ENCODE measurements around the gene PTPRA.

PTPRA gene

GRCh38 chr20:2883726-2884637, 10.7 kb downstream of the PTPRA start:
- no peak for DNase-seq (ENCODE audit: low spot score)
- ChIA-PET CTCF (interaction anchor here (0.5 kb wide), 1 partner anchor 34 kb away, joined by 3 read pairs; no protein-coding TSS in a partner anchor), POLR2A (ENCODE audit: low non-redundant PET) (no interaction called here)
- TF ChIP-seq, protein P1, sequence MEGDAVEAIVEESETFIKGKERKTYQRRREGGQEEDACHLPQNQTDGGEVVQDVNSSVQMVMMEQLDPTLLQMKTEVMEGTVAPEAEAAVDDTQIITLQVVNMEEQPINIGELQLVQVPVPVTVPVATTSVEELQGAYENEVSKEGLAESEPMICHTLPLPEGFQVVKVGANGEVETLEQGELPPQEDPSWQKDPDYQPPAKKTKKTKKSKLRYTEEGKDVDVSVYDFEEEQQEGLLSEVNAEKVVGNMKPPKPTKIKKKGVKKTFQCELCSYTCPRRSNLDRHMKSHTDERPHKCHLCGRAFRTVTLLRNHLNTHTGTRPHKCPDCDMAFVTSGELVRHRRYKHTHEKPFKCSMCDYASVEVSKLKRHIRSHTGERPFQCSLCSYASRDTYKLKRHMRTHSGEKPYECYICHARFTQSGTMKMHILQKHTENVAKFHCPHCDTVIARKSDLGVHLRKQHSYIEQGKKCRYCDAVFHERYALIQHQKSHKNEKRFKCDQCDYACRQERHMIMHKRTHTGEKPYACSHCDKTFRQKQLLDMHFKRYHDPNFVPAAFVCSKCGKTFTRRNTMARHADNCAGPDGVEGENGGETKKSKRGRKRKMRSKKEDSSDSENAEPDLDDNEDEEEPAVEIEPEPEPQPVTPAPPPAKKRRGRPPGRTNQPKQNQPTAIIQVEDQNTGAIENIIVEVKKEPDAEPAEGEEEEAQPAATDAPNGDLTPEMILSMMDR (conservative IDR thresholded peaks at IDR 0.05; ENCODE audit: low read depth): no peak
- no peak overlapping the region for H3K27ac ChIP-seq

DNA sequence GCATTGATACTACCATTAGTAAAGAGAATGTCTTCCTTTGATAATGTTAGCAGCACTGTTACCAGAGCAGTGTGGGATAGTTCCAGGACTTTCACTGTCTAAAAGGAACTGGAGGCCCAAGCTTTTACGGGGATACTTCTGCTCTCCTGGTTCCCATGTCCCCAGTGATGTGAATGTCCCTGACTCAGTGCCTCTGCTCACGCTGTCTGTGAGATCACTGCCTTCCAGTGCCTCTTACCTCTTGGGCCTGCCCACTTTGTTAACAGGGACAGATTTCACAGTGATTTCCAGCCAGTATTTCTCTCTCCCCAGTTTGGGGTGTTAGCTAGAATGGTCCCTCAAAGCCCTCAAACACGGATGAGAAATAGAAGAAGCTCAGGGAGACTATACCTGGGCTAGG, 14.4 kb downstream of the PTPRA start:
- no peak for DNase-seq (ENCODE audit: low spot score)
- H3K27ac ChIP-seq: no peak overlapping the region
- POLR2A ChIA-PET (ENCODE audit: low non-redundant PET): no interaction called here
- CTCF ChIA-PET: no interaction called here
- TF ChIP-seq, protein P1 (conservative IDR thresholded peaks at IDR 0.05; ENCODE audit: low read depth): no peak

DNA sequence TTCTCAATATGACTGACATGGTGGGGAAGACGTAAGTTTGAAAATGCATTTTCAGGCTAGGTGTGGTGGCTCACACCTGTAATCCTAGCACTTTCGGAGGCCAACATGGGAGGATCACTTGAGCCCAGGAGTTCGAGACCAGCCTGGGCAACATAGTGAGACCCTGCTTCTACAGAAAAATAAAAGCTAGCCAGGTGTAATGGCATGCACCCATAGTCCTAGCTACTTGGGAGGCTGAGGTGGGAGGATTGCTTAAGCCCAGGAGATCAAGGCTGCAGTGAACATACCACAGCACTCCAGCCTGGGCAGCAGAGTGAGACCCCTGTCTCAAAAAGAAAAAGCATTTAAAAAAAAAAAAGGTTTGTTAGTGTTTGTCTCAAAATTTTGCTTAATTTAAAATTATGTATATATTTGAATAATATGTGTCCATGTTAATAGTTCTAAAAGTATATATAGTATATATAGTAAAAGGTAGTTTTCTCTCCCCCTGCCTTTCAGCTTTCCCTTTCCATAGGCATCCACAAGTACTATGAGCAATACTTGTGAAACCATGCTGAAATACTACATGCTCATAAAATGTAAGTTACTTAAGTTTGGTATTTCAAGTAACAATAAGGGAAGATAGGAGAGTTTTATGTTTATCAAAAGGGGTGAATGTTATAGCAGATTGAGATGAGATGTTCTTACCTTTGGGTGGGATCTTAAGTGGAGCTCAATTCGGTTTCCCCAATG, 15.1 kb downstream of the PTPRA start:
- ChIA-PET POLR2A (ENCODE audit: low non-redundant PET) (no interaction called here), CTCF (no interaction called here)
- no peak overlapping the region for H3K27ac ChIP-seq
- no peak for DNase-seq (ENCODE audit: low spot score)
- TF ChIP-seq, protein P1 (conservative IDR thresholded peaks at IDR 0.05; ENCODE audit: low read depth): no peak

- TF ChIP-seq, protein P1 (conservative IDR thresholded peaks at IDR 0.05; ENCODE audit: low read depth): no peak
- ChIA-PET POLR2A (ENCODE audit: low non-redundant PET) (no interaction called here), CTCF (interaction anchor here (0.6 kb wide), 2 partner anchors 12 to 599 kb away, joined by 3 read pairs; no protein-coding TSS in a partner anchor)
- no peak overlapping the region for H3K27ac ChIP-seq
- no peak for DNase-seq (ENCODE audit: low spot score)
These were observed 15.9 kb downstream of the PTPRA start for GRCh38 chr20:2889209-2889608.

DNA sequence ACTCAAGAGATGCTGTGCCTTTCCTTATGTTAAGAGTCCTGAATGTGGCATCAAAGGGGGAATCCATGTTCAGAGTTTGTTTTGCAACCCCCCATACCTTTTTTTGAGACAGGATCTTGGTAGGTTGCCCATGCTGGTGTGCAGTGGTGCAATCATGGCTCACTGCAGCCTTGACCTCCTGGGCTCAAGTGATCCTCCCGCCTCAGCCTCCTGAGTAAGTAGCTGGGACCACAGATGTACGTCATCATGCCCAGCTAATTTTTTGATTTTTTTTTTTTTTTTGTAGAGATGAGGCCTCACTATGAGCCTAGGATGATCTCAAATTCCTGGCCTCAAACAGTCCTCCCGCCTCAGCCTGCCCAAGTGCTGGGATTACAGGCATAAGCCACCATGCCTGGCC, 16.5 kb downstream of the PTPRA start:
- TF ChIP-seq, protein P1 (conservative IDR thresholded peaks at IDR 0.05; ENCODE audit: low read depth): no peak
- ChIA-PET CTCF (interaction anchor here (0.5 to 0.6 kb wide), 3 partner anchors 12 to 598 kb away, joined by 3 read pairs; no protein-coding TSS in a partner anchor), POLR2A (ENCODE audit: low non-redundant PET) (interaction anchor here (0.7 kb wide), 1 partner anchor 24 kb away, joined by 3 read pairs; no protein-coding TSS in a partner anchor)
- H3K27ac ChIP-seq: no peak overlapping the region
- no peak for DNase-seq (ENCODE audit: low spot score)

- peak; percentile 60 for DNase-seq (ENCODE audit: low spot score)
- no peak overlapping the region for H3K27ac ChIP-seq
- CTCF ChIA-PET: interaction anchor here (0.7 kb wide), 1 partner anchor 10 kb away, joined by 3 read pairs; no protein-coding TSS in a partner anchor
- TF ChIP-seq, protein P1 (conservative IDR thresholded peaks at IDR 0.05; ENCODE audit: low read depth): no peak
- POLR2A ChIA-PET (ENCODE audit: low non-redundant PET): interaction anchor here (0.7 kb wide), 1 partner anchor 25 kb away, joined by 3 read pairs; no protein-coding TSS in a partner anchor
These were observed 17.5 kb downstream of the PTPRA start for GRCh38 chr20:2890742-2891141.

Measured in RWPE1 (cell line).